Small intestine (tissue), 7 donors: ENCODE data around the gene FASLG. TPM values are rescaled to one million over a fixed set of nuclear protein-coding genes. Genes with fewer than 3 reads are reported as not detected.

ENCODE experiments used
- DNase-seq, 2 donors: peaks; one replicate each; pipeline versions ENCODE4 v3.0.0 to v3.0.0-alpha.2; 2013
- FAIRE-seq: peaks from 2 replicates; lab custom pipeline; 2012; peaks lifted over from hg19 to GRCh38; lab: Jason Lieb, UNC
- H3K27ac ChIP-seq, 3 donors: one replicate each; pipeline ENCODE4 v1.5.1; 2013; ENCODE audit warnings: low read length in 2 of 3, mild to moderate bottlenecking in 2 of 3, control low read depth in 1 of 3, inconsistent platforms in 1 of 3, low read depth in 1 of 3, moderate library complexity in 1 of 3
- H3K27me3 ChIP-seq, 3 donors: one replicate each; pipeline ENCODE4 v1.6.1; 2013; ENCODE audit warnings: low read length in 3 of 3, inconsistent platforms in 1 of 3; ENCODE audit not compliant: control insufficient read depth in 3 of 3, insufficient read depth in 3 of 3
- H3K36me3 ChIP-seq, 3 donors: one replicate each; pipeline ENCODE4 v1.6.1; 2013; ENCODE audit warnings: low read length in 3 of 3, inconsistent platforms in 1 of 3, low read depth in 1 of 3, mild to moderate bottlenecking in 1 of 3, moderate library complexity in 1 of 3; ENCODE audit not compliant: control insufficient read depth in 3 of 3, insufficient read depth in 2 of 3
- H3K4me1 ChIP-seq, 3 donors: one replicate each; pipeline ENCODE4 v1.6.1; 2013; ENCODE audit warnings: low read length in 2 of 3, inconsistent platforms in 1 of 3, low read depth in 1 of 3, mild to moderate bottlenecking in 1 of 3, moderate library complexity in 1 of 3; ENCODE audit not compliant: control insufficient read depth in 3 of 3, insufficient read depth in 2 of 3
- H3K4me3 ChIP-seq, 3 donors: one replicate each; pipeline ENCODE4 v1.5.1; 2013; ENCODE audit warnings: low read length in 3 of 3, control low read depth in 1 of 3, inconsistent platforms in 1 of 3, low read depth in 1 of 3, mild to moderate bottlenecking in 1 of 3, moderate library complexity in 1 of 3
- H3K9me3 ChIP-seq, 2 donors: one replicate each; pipeline ENCODE4 v1.6.1; 2013; ENCODE audit warnings: low read depth in 1 of 2, low read length in 1 of 2; ENCODE audit not compliant: control insufficient read depth in 2 of 2, insufficient read depth in 1 of 2
- WGBS, 3 donors: extraction: QIAGEN DNeasy Blood & Tissue Kit; methylation state at CpG; one replicate each; pipeline ENCODE4 v1.1.7; 2013; 5-methylcytosine and 5-hydroxymethylcytosine counted together
- polyA plus RNA-seq, 4 donors: library from polyadenylated mRNA; stranded (reverse) in 3 of 4; unstranded in 1 of 4; fragments of 200-250 nt in 3 of 4; fragments of 120-200 nt in 1 of 4; gene quantifications; one replicate each; pipeline versions ENCODE4 v1.2.1 to v1.2.3, GENCODE V29; 2013
- donor health status: healthy with polysubstance abuse.
- donor health status: control.
- donor health status: control.
- donor health status: Bipolar disorder and iron deficiency.
- donor health status: healthy.

The FASLG gene
- polyA plus RNA-seq, 4 donors: 0.09 to 1.4 (median 0.58) TPM; not detected in 1

DNA sequence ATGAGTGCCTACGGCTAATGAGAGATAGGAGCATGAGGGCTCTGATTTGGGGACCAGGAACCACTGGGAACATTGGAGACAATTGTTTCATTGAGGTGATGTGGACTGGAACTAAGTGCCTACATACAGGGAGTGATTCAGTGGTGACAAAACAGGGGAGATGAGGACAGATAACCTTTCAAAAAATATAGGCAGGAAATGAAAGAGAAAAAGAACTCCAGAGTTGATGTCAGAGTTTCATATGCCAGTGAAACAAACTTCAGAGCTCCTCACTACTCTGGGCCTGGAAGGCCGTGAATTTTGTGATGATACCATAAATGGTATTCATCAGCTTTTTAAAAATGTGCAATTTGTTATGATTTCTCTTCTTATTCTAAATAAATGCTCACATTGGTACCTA lies 39.3 kb downstream of the FASLG start:
- Histone ChIP-seq H3K27me3 (no peaks in the 10 kb centered on the region), H3K9me3 (peaks cover 0 to 2% of the 10 kb centered on the region in 2 donors), H3K4me1 (no peaks in the 10 kb centered on the region), H3K4me3 (no peak overlapping the region), H3K27ac (peak overlapping the region in 1 of 3 donors; percentile 68), H3K36me3 (no peaks in the 10 kb centered on the region)
- FAIRE-seq: no peak
- WGBS, 3 donors: 70 to 83% (median 77%) methylated on average over 2 of the region's 2 CpGs
- DNase-seq: no peak

DNA sequence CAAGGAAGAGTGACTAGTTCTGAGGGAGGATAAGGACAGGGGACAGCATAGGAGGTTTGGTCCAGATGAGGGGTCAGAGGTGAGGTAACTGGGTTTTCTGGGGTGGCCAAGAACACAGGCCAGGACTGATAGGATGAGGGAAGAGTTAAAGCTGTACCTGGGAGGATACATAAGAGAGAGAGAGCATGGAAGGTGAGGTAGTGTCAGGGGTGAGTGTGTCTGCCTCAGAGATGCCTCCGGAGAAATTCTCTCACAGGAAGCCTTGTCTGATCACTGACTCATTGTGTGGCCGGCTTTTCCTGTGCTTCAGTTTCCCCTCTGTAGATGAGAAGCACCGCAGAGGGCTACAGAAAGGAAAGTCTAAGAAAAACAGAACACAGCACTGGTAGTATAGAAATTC lies 40.2 kb downstream of the FASLG start:
- no peak for FAIRE-seq
- peak in 1 of 2 donors; percentile 67 for DNase-seq

DNA sequence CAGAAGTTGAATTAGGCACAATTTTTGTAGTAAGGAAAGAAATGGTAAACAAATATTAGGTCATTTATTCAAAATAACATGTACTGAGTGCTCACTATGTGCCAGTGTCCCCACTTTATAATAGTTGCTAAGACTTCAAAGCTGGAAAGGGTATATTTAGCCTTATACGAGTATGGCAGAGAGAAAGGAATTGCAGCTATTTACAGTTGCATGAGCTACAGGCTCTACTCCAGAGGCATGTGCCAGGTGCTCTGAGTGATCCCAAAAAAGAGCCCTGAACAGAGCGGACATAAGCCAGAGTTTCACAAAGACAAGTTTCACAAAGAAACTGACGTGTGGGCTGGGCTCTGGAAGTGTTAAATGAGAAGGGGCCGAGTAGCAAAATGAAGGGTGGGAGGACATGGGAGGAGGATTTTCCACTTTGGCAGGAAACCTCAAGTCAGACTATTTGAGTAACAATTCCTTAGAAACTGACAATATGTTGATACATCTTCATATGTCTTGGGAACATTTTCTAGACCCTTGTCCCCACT lies 40.9 kb downstream of the FASLG start:
- no peaks in the 10 kb centered on the region for H3K9me3 ChIP-seq
- no peaks in the 10 kb centered on the region for H3K27me3 ChIP-seq
- no peak for FAIRE-seq
- H3K36me3 ChIP-seq: no peaks in the 10 kb centered on the region
- H3K4me1 ChIP-seq: no peaks in the 10 kb centered on the region
- no peak for DNase-seq
- 59 to 79% (median 71%) methylated on average over 4 of the region's 4 CpGs for WGBS, 3 donors
- no peak overlapping the region for H3K4me3 ChIP-seq
- peak overlapping the region in 1 of 3 donors; percentile 60 for H3K27ac ChIP-seq

More for the DNA sequence above, 40.2 kb downstream of the FASLG start:
- Histone ChIP-seq H3K36me3 (no peaks in the 10 kb centered on the region), H3K4me3 (no peak overlapping the region), H3K4me1 (no peaks in the 10 kb centered on the region), H3K27me3 (no peaks in the 10 kb centered on the region), H3K27ac (peak overlapping the region in 2 of 3 donors; percentile 69 to 72), H3K9me3 (no peaks in the 10 kb centered on the region)
- WGBS, 3 donors: 54 to 79% (median 57%) methylated on average over 3 of the region's 3 CpGs

DNA sequence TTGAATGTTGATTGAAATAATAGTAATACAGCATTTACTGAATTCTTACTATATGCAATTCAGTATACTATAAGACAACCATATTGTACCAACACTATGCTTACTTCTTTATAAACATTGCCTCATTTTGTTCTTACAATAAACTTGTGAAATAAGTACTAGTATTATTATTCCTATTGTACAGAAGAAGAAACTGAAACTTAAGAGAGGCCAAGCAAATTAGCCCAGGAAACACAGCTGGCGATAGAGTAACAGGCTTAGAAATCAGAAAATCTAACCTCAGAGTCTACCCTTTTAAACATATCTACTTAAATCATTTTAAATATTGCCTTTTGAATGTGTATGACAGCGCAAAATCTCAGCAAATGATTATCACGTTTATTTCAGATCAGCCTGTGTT lies 41.7 kb downstream of the FASLG start:
- H3K36me3 ChIP-seq: no peaks in the 10 kb centered on the region
- H3K9me3 ChIP-seq: no peaks in the 10 kb centered on the region
- H3K4me3 ChIP-seq: no peak overlapping the region
- FAIRE-seq: no peak
- no peaks in the 10 kb centered on the region for H3K27me3 ChIP-seq
- WGBS, 3 donors: 77 to 86% (median 80%) methylated on average over 3 of the region's 3 CpGs
- no peaks in the 10 kb centered on the region for H3K4me1 ChIP-seq
- H3K27ac ChIP-seq: no peak overlapping the region
- no peak for DNase-seq

DNA sequence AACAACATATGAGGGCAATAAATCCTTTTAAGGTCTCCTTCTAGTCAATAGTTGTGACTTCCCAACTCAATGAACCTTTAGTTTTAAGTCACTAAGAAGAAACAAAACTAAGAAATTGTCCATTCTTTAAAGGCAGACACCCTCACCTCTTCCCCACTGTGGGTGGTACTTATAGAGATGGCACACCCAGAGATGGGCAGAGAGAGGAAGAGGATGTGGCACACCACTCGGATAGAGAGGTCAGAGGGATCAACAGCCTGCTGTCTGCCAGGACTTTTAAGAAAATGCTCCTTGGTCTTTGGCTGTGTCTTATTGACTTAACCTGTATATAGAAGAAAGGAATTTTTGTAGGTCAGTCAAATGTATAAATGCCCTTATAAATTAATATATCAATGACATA lies 45.1 kb downstream of the FASLG start:
- Histone ChIP-seq H3K27ac (no peak overlapping the region), H3K36me3 (no peaks in the 10 kb centered on the region), H3K4me1 (no peaks in the 10 kb centered on the region), H3K9me3 (no peaks in the 10 kb centered on the region), H3K27me3 (no peaks in the 10 kb centered on the region), H3K4me3 (no peak overlapping the region)
- DNase-seq (no peak), FAIRE-seq (no peak)
- WGBS, 3 donors: 48 to 50% (median 50%) methylated on average over 1 of the region's 1 CpG

DNA sequence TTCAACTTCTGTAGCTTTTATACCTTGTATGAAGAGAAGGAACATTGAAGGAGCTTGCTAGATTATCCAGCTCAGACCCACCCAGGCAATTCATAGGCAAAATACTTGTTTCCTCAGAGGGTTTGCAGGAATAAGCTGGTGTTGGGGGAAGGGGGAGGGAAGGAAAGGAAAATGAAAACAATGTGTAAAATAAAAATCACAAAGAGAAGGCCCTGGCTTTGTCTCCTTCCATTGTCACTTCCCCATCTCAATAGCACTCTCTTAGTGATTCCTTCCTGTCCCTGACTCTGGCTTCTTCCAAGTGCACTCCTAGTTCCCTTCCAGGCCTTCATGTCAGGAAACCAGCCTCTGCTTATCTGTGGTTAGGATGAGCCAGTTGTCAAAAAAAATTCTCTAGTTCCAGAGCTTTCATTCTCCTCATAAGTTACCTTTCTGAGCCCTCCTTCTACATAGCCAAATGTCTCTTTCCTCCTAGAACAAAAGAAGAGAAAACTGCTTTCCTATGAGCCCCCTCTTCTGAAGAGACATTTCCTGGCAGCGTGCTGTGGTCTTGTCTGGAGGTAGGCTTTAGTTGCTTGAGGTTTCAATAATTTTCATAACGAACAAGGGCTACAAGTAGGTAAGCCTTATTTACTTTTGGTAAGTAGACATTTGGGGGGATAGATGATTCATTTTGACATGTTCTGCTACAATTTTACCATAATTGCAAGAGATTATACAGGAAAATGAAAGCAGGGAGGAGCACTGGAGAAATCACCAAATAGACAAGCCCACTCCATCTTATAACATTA lies 45.7 kb downstream of the FASLG start:
- H3K4me1 ChIP-seq: no peaks in the 10 kb centered on the region
- 74 to 83% (median 76%) methylated on average over 2 of the region's 2 CpGs for WGBS, 3 donors
- DNase-seq (no peak), FAIRE-seq (no peak)
- no peaks in the 10 kb centered on the region for H3K36me3 ChIP-seq
- no peak overlapping the region for H3K4me3 ChIP-seq
- no peaks in the 10 kb centered on the region for H3K9me3 ChIP-seq
- H3K27ac ChIP-seq: no peak overlapping the region
- no peaks in the 10 kb centered on the region for H3K27me3 ChIP-seq

DNA sequence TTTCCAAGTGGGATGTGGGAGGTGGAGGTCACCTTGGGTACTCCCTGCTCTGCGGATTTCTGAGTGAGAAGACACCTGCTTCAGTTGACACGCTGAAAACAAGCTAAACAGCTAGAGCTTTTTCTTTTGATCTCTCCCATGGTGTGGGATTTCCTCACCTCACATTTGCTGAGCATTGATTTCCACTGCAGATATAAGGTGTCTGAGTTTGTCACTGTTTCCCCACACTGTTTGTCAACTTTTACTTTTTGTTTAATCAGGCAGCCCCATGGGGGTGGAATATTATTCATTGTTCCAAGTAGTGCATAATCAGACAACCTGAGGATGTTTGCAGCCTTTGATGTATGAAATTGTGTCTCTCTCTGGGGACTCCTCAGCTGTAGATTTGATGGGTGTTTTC lies 49.5 kb downstream of the FASLG start:
- DNase-seq: no peak

DNA sequence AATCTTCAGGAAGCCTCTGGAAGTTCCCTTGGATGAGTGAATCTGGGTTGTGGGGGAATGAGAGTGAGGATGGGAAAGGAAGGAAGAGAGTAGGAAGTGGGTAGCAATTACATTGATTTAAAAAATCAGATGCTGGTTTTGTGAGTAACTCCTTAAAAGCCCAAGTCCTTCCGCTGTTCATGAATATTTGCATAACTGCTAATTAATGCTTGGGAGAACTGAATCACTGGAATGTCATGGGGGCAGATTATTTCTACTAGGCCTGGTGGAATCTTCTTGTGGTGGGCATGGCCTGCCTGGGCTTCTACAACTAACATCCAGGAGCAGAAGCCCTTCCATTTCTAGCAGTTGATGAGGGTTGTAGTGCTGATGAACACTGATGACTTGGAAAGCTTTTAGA lies 52.7 kb downstream of the FASLG start:
- Histone ChIP-seq H3K4me3 (no peak overlapping the region), H3K36me3 (no peaks in the 10 kb centered on the region), H3K4me1 (no peaks in the 10 kb centered on the region), H3K27ac (no peak overlapping the region), H3K27me3 (no peaks in the 10 kb centered on the region), H3K9me3 (no peaks in the 10 kb centered on the region)
- WGBS, 3 donors: 96 to 100% (median 97%) methylated on average over 1 of the region's 1 CpG
- FAIRE-seq: no peak
- no peak for DNase-seq

More for the DNA sequence above, 49.5 kb downstream of the FASLG start:
- no peak overlapping the region for H3K4me3 ChIP-seq
- no peak for FAIRE-seq
- H3K9me3 ChIP-seq: no peaks in the 10 kb centered on the region
- no peaks in the 10 kb centered on the region for H3K36me3 ChIP-seq
- WGBS, 3 donors: 8 to 25% (median 22%) methylated on average over 2 of the region's 2 CpGs
- no peaks in the 10 kb centered on the region for H3K4me1 ChIP-seq
- no peaks in the 10 kb centered on the region for H3K27me3 ChIP-seq
- no peak overlapping the region for H3K27ac ChIP-seq
